ENCODE results near the gene PDCD10. TPM values are rescaled to one million over a fixed set of nuclear protein-coding genes. Genes with fewer than 3 reads are reported as not detected.

PDCD10 gene
- total and polyA plus RNA-seq, 2 donors (not counting 1 experiment from before 2014, with no cell fraction given) = 25.7 to 58.0 TPM

GRCh38 chr3:167776066-167776685 lies 41.5 kb upstream of the PDCD10 start:
- DNase-seq (no peak), ATAC-seq (ENCODE audit: low read depth) (no peak)
- no peak overlapping the region for H3K4me3 ChIP-seq (ENCODE audit: control extremely low read depth in 1 of 5, extremely low read depth in 1 of 5, insufficient read depth in 1 of 5, low read depth in 2 of 5, low read length in 4 of 5)
- H3K79me2 ChIP-seq (ENCODE audit: control insufficient read depth, insufficient read depth, low read length) = peaks cover 11% of the 10 kb centered on the region
- H3K4me1 ChIP-seq (ENCODE audit: control insufficient read depth in 2 of 2, insufficient read depth in 2 of 2, low read length in 2 of 2) = peaks cover 11 to 24% of the 10 kb centered on the region in 2 donors
- H3K9me3 Mint-ChIP-seq (ENCODE audit: insufficient read depth) = peaks cover 2% of the 10 kb centered on the region
- TF ChIP-seq CTCF (IDR thresholded peaks at IDR 0.05) (no peak), EZH2 (IDR thresholded peaks at IDR 0.05; ENCODE audit: borderline replicate concordance, insufficient read depth, low read depth, low read length, poor library complexity, severe bottlenecking) (no peak)
- H3K9ac ChIP-seq (ENCODE audit: low read length) = no peak overlapping the region
- WGBS (ENCODE audit: insufficient coverage) = 100% methylated on average over 1 of the region's 4 CpGs
- peaks cover 25% of the 10 kb centered on the region for H3K4me1 Mint-ChIP-seq
- H3K4me2 ChIP-seq (replicated peaks; ENCODE audit: low read depth, low read length, poor library complexity, severe bottlenecking) = no peak overlapping the region
- no peak overlapping the region for H3K4me3 Mint-ChIP-seq
- H3K27ac Mint-ChIP-seq = no peak overlapping the region
- no peaks in the 10 kb centered on the region for H3K27me3 ChIP-seq (replicated peaks in 1 of 4; ENCODE audit: control extremely low read depth in 1 of 4, control insufficient read depth in 3 of 4, insufficient read depth in 4 of 4, low read length in 3 of 4)
- intact Hi-C loops (cut with micrococcal nuclease) = no loop called here
- H3K36me3 ChIP-seq (replicated peaks in 1 of 2; ENCODE audit: control extremely low read depth in 1 of 2, control insufficient read depth in 1 of 2, extremely low read depth in 1 of 2, insufficient read depth in 2 of 2, low read length in 1 of 2) = no peaks in the 10 kb centered on the region
- no peak overlapping the region for H2AFZ ChIP-seq (ENCODE audit: insufficient read depth, low read depth, low read length, poor library complexity, severe bottlenecking)
- no peak overlapping the region for H3K27ac ChIP-seq (ENCODE audit: low read length in 2 of 2)
- no peaks in the 10 kb centered on the region for H3K27me3 Mint-ChIP-seq
- ChIA-PET CTCF (no interaction called here), POLR2A (no interaction called here)
- H3K9me3 ChIP-seq (ENCODE audit: control extremely low read depth in 1 of 3, control insufficient read depth in 2 of 3, insufficient read depth in 1 of 3, low read length in 2 of 3) = peaks cover 0 to 6% (median 4%) of the 10 kb centered on the region in 3 donors
- H4K20me1 ChIP-seq (ENCODE audit: control insufficient read depth, insufficient read depth, low read length, poor library complexity, severe bottlenecking) = no peaks in the 10 kb centered on the region

GRCh38 chr3:167773584-167773983 lies 38.9 kb upstream of the PDCD10 start:
- Mint-ChIP-seq H3K27ac (no peak overlapping the region), H3K27me3 (no peaks in the 10 kb centered on the region), H3K9me3 (ENCODE audit: insufficient read depth) (peaks cover 1% of the 10 kb centered on the region), H3K4me1 (peaks cover 25% of the 10 kb centered on the region), H3K4me3 (peak overlapping the region; percentile 2)
- no peak for DNase-seq
- Histone ChIP-seq H3K79me2 (ENCODE audit: control insufficient read depth, insufficient read depth, low read length) (peaks cover 11% of the 10 kb centered on the region), H3K9ac (ENCODE audit: low read length) (peak overlapping the region; percentile 12), H3K4me2 (replicated peaks; ENCODE audit: low read depth, low read length, poor library complexity, severe bottlenecking) (peak overlapping the region; percentile 46), H3K27me3 (replicated peaks in 1 of 4; ENCODE audit: control extremely low read depth in 1 of 4, control insufficient read depth in 3 of 4, insufficient read depth in 4 of 4, low read length in 3 of 4) (no peaks in the 10 kb centered on the region), H3K4me3 (ENCODE audit: control extremely low read depth in 1 of 5, extremely low read depth in 1 of 5, insufficient read depth in 1 of 5, low read depth in 2 of 5, low read length in 4 of 5) (peak overlapping the region in 1 of 5 experiments; percentile 7), H3K27ac (ENCODE audit: low read length in 2 of 2) (peak overlapping the region in 1 of 2 donors; percentile 52), H3K9me3 (ENCODE audit: control extremely low read depth in 1 of 3, control insufficient read depth in 2 of 3, insufficient read depth in 1 of 3, low read length in 2 of 3) (peaks cover 0 to 6% (median 4%) of the 10 kb centered on the region in 3 donors), H2AFZ (ENCODE audit: insufficient read depth, low read depth, low read length, poor library complexity, severe bottlenecking) (no peak overlapping the region), H3K36me3 (replicated peaks in 1 of 2; ENCODE audit: control extremely low read depth in 1 of 2, control insufficient read depth in 1 of 2, extremely low read depth in 1 of 2, insufficient read depth in 2 of 2, low read length in 1 of 2) (no peaks in the 10 kb centered on the region), H3K4me1 (ENCODE audit: control insufficient read depth in 2 of 2, insufficient read depth in 2 of 2, low read length in 2 of 2) (peaks cover 11 to 24% of the 10 kb centered on the region in 2 donors), H4K20me1 (ENCODE audit: control insufficient read depth, insufficient read depth, low read length, poor library complexity, severe bottlenecking) (no peaks in the 10 kb centered on the region)
- intact Hi-C loops (cut with micrococcal nuclease) = no loop called here
- no peak for ATAC-seq (ENCODE audit: low read depth)
- no CpG with 5 or more reads among the region's 1 CpG for WGBS (ENCODE audit: insufficient coverage)
- TF ChIP-seq EZH2 (IDR thresholded peaks at IDR 0.05; ENCODE audit: borderline replicate concordance, insufficient read depth, low read depth, low read length, poor library complexity, severe bottlenecking) (no peak), CTCF (IDR thresholded peaks at IDR 0.05) (no peak)
- CTCF ChIA-PET = interaction anchor here (1.2 kb wide), 1 partner anchor 108 kb away, joined by 4 read pairs; no protein-coding TSS in a partner anchor
- POLR2A ChIA-PET = interaction anchor here (0.6 kb wide), 1 partner anchor 25 kb away, joined by 6 read pairs; no protein-coding TSS in a partner anchor
